Keratinocyte (primary cell): ENCODE data around the gene ZBED3.

Experiments
- EZH2 ChIP-seq: IDR thresholded peaks from one replicate; pipeline ENCODE4 v1.6.1; 2012; ENCODE audit warnings: inconsistent platforms, mild to moderate bottlenecking, low read length, moderate library complexity
- TF ChIP-seq, protein P1 (sequence below), 3 experiments: IDR thresholded peaks in 1 of 3; conservative IDR thresholded peaks in 1 of 3; optimal IDR thresholded peaks in 1 of 3; 2 replicates in 2 of 3; 3 replicates in 1 of 3; pipeline versions ENCODE3 to v1.5.1; 2011; ENCODE audit warnings: low read length in 3 of 3, mild to moderate bottlenecking in 3 of 3, moderate library complexity in 2 of 3, control low read depth in 1 of 3, inconsistent platforms in 1 of 3; ENCODE audit not compliant: insufficient read depth in 2 of 3; ENCODE audit errors: extremely low read depth in 1 of 3

DNA sequence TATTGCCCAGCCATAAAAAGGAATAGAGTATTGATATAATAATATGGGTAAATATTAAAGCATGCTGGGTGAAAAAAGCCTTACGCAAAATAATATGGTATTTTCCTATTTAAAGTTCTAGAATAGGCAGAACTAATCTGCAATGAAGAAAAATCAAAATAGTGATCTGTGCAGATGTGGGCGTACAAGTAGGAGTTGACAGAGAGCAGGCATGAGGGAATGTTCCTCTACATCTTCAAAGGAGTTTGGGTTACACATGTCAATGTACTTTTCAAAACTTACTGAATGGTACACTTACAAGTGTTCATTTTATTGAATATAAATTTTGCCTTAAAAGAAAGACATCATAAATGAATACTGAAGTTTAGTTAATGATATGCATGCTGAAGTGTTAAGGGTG lies 33.0 kb upstream of the ZBED3 start:
- TF ChIP-seq, protein P1, sequence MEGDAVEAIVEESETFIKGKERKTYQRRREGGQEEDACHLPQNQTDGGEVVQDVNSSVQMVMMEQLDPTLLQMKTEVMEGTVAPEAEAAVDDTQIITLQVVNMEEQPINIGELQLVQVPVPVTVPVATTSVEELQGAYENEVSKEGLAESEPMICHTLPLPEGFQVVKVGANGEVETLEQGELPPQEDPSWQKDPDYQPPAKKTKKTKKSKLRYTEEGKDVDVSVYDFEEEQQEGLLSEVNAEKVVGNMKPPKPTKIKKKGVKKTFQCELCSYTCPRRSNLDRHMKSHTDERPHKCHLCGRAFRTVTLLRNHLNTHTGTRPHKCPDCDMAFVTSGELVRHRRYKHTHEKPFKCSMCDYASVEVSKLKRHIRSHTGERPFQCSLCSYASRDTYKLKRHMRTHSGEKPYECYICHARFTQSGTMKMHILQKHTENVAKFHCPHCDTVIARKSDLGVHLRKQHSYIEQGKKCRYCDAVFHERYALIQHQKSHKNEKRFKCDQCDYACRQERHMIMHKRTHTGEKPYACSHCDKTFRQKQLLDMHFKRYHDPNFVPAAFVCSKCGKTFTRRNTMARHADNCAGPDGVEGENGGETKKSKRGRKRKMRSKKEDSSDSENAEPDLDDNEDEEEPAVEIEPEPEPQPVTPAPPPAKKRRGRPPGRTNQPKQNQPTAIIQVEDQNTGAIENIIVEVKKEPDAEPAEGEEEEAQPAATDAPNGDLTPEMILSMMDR (optimal IDR thresholded peaks at IDR 0.05 in 1 of 3, IDR thresholded peaks at IDR 0.05 in 1 of 3, conservative IDR thresholded peaks at IDR 0.05 in 1 of 3; ENCODE audit: extremely low read depth in 1 of 3, insufficient read depth in 2 of 3, low read length in 3 of 3), result no peak
- TF ChIP-seq EZH2, result no peak
